Stimulated activated CD4-positive, alpha-beta T cell treated with anti-CD3 and anti-CD28 coated beads, Interleukin-1b, Interleukin-23, amount 100 ng/mL, for 48 hours (primary cell): Measurements from ENCODE around the gene SDF2L1.
A peak's percentile ranks its signal among the peaks of the same experiment; 100 is the strongest.
"Not testable (repeated sequence)": the region's sequence is repeated elsewhere in the genome, so short reads cannot be mapped to it uniquely, and the experiment has no call there.

Experiments
- DNase-seq: peaks from one replicate; pipeline ENCODE4 v3.0.0-alpha.2; 2020

The SDF2L1 gene, protein sequence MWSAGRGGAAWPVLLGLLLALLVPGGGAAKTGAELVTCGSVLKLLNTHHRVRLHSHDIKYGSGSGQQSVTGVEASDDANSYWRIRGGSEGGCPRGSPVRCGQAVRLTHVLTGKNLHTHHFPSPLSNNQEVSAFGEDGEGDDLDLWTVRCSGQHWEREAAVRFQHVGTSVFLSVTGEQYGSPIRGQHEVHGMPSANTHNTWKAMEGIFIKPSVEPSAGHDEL

DNA sequence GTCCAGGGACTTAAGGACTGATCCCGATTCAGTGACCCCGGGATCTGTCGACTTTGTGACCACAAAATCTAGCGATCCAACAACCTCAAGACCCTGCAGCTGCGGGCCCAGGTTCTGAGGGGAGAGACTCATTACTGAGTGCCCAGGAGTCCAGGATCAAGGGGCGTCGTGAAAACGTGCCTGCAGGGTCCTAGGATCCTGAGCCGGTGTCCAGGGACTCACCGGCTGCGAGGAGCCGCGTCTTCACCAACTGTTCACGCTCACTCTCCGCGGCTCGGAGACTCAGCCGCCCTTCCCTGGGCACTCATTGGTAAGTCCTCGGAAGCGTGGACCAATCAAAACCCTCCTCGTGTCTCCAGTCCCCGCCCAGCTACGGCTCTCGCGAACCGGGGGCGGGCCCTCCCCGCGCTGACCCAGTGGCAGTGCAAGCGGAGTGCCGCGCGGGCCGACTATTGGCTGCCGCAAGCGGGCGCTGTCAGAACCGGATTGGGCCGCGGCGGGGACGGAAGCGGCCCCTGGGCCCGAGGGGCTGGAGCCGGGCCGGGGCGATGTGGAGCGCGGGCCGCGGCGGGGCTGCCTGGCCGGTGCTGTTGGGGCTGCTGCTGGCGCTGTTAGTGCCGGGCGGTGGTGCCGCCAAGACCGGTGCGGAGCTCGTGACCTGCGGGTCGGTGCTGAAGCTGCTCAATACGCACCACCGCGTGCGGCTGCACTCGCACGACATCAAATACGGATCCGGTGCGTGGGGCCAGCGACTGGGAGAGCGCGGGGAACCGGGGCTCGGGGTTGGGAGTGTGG is at the start of gene SDF2L1:
Gene SDF2L1, plus strand, starts transcription at position 514 of the 795 bp plus-strand sequence. Its CDS starts 35 bp downstream, at position 549.
- peak; percentile 99 for DNase-seq

DNA sequence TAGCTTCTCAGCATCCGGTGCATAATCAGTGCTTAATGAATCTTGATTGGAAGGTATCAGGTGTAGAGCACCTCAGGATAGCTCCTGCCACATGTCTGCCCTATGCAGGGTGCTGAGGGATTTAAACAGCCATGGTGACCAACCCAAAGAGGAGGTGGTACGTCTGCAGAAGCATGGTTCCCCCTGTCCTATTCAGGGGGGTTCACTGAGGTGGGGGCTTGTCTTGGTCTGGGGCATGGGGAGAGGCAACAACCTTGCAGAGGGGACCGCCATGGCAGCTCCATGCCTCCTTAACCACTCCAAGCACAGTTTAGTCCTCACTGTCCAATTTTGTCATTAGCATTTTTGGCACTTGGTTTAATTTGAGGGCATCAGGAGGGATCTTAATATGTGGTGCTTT is 49.7 kb upstream of the SDF2L1 start:
- no peak for DNase-seq

DNA sequence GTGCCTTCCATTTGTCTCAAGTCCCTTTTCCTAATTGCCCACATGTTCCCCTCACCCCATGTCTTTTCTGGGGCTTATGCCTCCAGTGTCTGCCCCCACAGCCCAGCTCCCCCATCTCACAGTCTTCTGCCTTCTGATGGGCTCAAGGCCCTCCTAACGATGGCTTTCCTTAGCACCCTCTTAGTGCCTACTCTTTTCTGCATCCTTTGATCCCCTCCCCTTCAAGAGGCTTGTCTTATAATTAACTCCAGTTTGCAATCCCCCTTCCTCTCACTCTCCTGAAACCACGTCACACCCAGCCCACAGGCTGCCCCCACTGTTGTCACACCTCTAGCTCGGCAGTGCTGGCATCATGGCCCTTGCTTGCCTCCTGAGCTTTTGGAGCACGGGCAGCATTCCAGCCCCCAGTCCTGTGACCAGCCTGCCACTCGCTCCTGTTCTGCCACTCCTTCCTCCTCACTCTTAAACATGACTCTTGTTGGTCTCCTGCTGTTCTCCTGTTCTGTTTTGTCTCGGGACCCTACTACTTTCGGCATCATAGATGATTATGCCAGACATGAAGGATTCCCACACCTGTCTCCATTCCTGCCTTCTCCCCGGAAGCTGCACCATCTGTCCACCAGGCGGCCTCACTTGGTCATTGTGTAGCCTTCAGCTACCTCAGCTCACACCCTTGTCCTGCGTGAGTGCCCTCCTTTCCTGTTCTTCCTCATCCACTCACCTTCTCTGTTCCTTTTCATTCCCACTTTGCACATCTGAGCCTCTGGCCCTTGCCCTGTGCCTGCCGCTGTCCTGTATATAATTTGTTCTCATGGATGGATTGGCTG is 48.5 kb upstream of the SDF2L1 start:
- DNase-seq, result no peak

DNA sequence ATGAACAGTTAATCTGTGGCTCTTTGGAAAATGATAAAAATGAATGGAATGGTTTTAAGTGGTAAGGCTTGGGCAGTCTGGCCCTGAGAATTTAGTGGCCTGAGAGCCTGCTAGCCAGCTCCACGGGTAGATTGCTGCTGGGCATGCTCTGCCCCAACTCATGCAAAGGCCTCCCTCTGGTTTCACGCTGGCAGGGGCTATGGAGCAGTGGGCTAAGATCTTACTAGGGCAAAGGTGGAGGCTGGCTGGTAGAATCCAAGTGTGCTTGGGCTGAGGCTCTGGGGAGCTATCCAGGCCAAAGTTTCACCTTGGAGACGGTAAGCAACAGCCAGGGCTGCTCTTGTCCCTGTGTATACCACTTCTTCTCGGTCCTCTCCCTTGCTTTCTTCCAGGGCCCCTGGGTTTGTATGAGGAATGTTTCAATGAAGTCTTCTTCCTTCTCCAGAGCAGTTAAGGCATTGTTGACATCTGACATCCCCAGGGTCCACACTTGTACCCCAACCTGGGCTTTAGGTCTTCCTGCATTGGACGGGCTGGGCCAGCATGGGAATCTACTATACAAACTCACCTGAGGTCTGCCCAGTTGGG is 47.1 kb upstream of the SDF2L1 start:
- DNase-seq, result no peak

DNA sequence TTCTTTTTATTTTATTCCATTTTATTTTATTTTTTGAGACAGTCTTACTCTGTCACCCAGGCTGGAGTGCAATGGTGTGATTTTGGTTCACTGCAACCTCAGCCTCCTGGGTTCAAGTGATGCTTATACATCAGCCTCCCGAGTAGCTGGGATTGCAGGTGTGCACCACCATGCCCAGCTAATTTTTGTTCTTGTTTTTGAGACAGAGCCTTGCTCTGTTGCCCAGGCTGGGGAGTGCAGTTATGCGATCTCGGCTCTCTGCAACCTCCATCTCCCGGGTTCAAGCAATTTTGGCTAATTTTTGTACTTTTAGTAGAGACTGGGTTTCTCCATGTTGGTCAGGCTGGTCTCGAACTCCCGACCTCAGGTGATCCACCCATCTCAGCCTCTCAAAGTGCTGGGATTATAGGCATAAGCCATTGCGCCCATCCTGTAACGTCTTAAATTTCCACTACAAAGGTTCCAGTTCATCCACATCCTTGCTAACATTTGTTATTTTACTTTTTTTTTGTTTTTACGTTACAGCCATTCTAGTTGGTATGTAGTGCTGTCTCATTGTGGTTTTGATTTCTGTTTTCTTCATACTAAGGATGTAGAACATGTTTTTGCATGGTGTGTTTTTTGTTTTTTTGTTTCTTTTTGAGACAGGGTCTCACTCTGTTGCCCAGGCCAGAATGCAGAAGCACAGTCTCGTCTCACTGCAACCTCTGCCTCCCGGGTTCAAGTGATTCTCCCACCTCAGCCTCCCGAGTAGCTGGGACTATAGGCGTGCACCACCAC is 45.6 kb upstream of the SDF2L1 start:
- DNase-seq, result not testable (repeated sequence)

DNA sequence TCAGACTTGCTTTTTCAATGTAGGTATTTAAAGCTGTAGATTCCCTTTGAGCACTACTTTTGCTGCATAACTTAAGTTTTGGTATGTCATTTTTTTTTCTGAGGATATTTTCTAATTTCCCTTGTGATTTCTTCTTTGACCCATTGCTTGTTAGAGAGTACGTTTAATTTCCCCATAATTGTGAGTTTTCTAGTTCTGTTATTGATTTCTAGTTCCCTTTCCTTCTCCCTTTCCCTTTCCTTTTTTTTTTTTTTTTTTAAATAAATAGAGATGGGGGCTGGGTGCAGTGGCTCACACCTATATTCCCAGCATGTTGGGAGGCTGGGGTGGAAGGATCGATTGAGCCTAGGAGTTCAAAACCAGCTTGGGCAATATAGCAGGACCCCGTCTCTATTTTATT is 43.8 kb upstream of the SDF2L1 start:
- DNase-seq, result no peak

DNA sequence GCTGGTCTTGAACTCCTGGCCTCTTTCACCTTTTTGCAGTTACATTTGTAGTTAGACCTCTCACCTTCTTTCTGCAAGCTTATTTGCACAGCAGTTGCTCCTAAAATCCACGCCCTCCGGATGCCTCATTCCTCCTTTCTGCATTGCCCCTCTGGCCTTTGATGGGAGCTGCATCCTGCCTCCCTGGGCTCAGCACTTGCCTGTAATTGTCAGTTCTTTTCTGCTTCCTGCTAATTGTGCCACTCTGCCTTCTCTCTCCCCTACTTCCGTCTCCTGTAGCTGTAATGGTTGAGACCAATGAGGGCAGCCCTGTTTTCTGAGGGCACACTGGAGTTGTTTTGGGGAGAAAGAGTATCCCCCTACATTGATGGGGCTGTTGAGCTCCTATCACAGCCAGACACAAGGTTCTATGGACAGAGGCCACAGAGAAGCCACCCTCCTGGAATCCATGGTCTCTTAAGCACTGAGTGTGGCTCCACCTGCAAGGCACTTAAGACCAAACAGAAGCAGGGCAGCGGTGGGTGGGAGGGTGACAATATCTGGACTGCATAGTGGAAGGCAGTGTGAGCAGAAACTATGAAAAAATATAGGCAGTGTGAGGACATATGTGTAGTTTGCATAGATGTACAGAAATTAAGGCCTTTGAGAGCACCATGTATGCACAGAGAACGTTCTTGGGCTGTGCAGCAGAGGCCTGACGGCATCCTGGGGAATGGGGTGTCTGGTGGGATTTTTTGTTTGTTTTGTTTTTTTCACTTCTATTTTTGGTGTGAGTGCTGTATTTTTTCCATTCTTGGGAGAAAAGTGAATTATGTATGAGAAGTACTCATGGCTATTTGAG is 42.8 kb upstream of the SDF2L1 start:
- DNase-seq, result no peak

DNA sequence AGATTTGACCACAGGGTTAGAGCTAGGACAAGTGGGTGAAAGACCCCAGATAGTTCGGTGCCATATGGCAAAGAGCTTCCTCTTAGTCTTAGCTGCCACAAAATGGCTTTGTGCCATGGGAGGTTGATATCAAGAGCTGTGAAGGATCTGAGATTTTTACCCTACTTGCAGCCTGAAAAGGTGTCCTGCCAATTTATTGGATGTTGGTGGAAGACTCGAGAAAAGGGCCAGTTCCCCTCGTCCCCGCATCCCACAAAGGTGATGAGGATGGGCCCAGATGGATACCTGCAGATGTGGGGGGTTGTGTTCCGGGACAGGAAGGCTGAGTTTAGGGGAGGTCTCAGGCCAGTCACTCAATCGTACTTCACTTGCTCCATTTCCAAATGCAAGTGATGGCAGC is 39.5 kb upstream of the SDF2L1 start:
- DNase-seq, result no peak

DNA sequence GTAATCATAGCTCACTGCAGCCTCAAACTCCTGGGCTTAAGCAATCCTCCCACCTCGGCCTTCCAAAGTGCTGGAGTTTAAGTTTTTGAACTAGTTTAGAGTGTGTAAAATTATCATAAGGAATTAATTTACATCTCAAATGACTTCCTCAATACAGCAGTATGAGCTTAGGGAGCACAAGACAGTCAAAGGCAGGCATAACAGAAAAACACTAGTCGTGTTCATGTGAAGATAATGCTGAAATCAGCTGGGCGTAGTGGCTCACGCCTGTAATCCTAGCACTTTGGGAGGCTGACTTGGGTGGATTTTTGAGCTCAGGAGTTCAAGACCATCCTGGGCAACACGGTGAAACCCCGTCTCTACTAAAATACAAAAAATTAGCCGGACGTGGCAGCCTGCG is 38.1 kb upstream of the SDF2L1 start:
- DNase-seq, result no peak

DNA sequence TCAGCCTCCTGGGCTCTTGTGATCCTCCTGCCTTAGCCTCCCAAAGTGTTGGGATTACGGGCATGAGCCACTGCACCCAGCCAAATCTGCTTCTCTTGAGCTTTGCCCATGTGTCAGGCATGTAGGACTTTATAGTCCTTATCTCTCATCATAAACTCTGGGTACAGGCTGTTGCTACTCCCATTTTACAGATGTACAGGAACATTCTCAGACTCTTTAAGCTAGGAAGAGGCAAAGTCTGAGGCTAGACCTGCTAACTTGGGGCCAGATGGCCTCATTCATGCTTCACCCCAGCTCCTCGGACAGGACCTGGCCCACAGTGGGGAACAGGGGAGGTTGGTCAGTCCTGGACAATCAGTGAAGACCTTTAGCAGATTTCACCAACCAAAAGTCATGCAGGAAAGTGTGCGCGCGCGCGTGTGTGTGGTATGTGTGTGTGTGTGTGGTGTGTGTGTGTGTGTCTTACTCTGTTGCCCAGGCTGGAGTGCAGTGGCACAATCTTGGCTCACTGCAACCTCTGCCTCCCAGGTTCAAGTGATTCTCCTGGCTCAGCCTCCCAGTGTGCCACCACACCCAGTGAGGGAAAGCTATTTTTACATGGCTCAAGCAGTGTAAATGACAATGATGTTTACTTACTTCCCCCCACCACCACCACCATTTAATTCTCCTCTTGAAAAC is 36.1 kb upstream of the SDF2L1 start:
- DNase-seq, result no peak

DNA sequence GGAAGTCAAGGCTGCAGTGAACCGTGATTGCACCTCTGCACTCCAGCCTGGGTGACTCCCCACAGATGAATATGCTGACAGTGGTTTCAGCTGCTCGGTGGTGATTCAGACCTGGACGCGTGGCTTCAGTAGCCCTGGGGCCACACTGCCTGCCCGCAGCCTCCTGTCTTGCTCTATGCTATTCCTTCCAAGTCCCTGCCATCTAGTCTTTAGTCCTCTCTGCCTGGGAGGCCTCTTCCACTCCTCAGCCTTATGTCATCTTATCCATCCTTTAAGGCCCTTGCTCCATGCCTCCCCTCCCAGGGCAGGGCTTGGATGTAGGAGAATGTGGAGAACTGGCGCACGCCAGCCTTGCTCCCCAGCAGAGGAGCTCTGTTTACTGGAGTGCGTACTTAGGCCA is 35.3 kb upstream of the SDF2L1 start:
- no peak for DNase-seq

DNA sequence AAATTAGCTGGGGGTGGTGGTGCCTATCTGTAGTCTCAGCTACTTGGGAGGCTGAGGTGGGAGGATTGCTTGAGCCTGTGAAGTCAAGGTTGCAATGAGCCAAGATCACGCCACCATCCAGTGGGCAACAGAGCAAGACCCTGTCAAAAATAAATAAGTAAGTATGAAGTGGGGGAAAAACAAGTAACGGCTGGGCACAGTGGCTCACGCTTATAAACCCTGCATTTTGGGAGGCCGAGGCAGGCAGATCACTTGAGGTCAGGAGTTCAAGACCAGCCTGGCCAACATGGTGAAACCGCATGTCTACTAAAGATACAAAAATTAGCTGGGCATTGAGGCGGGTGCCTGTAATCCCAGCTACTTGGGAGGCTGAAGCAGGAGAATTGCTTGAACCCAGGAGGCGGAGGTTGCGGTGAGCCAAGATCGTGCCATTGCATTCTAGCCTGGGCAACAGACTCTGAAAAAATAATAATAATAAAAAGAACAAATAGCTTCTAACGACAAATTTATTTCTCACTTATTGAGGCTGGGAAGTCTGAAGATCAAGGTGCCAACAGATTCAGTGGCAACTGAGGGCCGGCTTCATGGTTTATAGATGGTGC is 32.4 kb upstream of the SDF2L1 start:
- not testable (repeated sequence) for DNase-seq

DNA sequence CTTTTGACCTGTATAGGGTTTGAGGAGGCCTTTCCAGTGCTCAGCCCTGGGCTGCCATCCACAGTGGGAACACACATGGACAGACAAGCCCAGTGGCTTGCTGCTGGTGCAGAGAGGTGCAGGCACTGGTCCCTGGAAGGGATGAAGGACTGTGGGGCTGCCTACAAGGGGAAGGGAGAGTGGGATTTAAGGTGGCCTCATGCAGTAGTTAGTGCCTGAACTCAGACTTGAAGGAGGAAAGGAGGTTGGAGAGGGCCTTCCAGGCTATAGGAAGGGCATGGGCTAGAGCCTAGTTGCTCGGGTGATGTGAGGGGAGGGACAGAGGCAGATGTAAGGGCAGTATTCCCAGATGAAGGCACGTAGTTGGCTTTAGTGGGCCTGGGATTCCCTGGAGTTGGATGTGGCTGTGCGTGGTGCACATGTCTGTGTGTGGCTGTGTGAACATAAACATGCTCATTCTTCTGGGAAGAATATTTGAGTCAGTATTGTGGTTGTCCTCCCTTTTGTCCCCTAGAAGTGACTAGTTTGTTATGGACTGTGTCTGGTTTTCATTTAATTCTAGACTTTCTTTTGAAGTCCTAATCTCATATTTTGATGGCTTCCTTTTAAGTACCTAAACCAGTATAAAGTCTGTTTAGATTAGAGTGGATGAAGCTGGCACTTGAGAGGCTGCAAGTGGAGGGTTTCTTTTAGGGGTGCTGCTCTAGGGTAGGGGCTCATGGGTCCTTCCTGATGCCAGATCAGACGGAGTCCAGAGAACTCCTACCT is 30.7 kb upstream of the SDF2L1 start:
- no peak for DNase-seq

DNA sequence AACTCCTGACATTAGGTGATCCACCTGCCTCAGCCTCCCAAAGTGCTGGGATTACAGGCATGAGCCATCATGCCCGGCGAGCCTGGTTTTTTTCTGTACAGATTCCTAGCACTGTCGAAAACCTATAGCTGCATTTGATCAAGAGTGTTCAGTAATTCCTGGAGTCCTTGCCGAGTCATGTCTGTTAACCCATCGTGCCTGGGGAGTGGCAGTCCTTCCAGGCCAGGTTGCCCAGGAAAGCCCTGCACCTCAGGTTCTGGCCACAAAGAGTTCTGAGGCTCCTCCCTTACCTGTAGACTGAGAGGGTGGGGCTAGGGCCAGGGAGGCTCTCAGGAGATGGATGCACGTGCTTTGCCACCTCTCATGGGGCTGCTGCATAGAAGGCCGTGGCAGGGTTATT is 29.2 kb upstream of the SDF2L1 start:
- DNase-seq, result no peak

DNA sequence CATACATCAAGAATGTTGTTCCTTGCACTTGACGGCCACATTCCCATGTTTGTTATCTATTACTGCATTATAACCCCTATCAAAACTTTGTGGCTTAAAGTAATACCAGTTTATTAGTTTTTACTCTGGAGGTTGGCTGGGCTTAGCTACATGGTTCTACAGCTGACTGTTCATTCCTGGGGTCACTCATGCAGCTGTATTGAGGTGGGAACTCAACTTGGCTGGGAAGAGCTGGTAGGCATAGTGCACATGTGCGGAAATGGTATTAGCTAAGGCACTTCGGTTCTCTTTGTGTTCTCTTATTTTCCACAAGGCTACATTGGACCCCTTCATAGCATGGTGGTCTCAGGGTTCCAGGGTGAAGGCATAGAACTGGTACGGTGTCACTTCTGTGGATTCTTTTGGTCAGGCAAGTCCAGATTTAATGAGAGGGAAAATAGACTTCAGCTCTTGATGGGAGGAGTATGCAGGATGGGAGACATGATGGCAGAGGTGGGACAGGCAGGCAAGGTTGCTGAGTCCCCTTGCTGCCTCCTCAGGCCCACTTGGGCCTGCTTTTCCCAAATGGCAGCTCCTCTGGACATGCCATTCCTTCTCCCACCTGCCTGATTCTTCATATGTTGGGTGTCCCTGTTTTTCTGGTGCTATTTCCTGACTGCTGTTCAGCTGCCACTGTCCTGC is 28.4 kb upstream of the SDF2L1 start:
- DNase-seq, result no peak

DNA sequence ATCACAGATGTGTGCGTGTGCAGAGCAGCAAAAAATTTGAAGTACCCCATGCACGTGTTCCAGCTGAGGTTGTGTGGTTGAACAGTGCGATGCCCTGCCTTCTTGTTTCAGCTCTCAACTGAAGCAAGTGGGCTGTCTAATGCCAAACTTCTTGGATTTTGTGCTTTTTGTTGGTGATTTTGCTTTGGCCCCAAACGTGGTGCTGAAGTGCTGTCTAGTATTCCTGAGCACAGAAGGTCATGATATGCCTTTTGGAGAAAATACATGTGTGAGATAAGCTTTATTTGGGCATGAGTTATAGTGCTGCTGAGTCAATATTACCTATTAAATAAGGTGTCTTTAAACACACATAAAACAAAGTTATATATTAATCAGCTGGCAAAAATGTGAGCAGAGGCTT is 26.4 kb upstream of the SDF2L1 start:
- DNase-seq, result no peak

DNA sequence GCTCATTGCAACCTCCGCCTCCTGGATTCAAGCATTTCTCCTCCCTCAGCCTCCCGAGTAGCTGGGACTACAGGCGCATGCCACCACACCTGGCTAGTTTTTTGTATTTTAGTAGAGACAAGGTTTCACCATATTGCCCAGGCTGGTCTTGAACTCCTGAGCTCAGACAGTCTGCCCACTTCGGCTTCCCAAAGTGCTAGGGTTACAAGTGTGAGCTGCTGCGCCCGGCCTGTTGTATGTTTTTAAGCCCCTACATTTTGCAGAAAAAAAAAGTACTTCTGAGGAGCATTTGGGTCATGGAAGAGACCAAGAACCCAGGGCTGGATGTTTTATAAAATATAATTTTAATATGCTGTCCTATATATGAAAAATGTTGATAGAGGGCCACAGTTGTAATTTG is 24.8 kb upstream of the SDF2L1 start:
- DNase-seq, result not testable (repeated sequence)

DNA sequence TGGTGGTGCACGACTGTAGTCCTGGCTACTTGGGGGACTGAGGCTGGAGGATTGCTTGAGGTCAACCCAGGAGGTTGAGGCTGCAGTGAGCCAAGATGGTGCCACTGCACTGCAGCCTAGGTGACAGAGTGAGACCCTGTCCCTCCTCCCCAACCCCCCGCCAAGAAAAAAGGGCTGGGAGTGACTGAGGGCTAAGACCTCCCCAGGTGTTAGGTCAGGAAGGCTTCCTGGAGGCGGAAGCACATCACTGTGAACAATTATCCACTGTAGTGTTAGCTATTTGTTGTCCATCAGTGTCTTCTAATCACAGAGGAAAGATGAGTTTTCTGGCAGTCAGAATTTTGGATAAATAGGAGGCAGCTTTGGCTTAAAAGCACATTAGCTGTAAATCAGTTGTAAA is 21.1 kb upstream of the SDF2L1 start:
- DNase-seq, result no peak
